Duodenal mucosa (tissue), 2 donors: ENCODE results near the gene CST9L.

Source experiments
- H3K27ac ChIP-seq: one replicate; pipeline ENCODE4 v1.7.0; 2013; ENCODE audit warnings: low read depth, low read length
- H3K27me3 ChIP-seq, 2 donors: one replicate each; pipeline ENCODE4 v1.7.0; 2013; ENCODE audit warnings: low read length in 2 of 2, control low read depth in 1 of 2; ENCODE audit not compliant: insufficient read depth in 2 of 2, control insufficient read depth in 1 of 2
- H3K36me3 ChIP-seq, 2 donors: one replicate each; pipeline ENCODE4 v1.7.0; 2013; ENCODE audit warnings: low read length in 2 of 2, control low read depth in 1 of 2; ENCODE audit not compliant: insufficient read depth in 2 of 2, control insufficient read depth in 1 of 2
- H3K4me1 ChIP-seq, 2 donors: one replicate each; pipeline ENCODE4 v1.7.0; 2013; ENCODE audit warnings: low read length in 2 of 2, control low read depth in 1 of 2; ENCODE audit not compliant: insufficient read depth in 2 of 2, control insufficient read depth in 1 of 2
- H3K4me3 ChIP-seq, 2 donors: one replicate each; pipeline ENCODE4 v1.7.0; 2013; ENCODE audit warnings: low read length in 2 of 2, low read depth in 1 of 2
- H3K9ac ChIP-seq, 2 donors: one replicate each; pipeline ENCODE4 v1.7.0; 2013; ENCODE audit warnings: low read length in 2 of 2, low read depth in 1 of 2
- H3K9me3 ChIP-seq, 2 donors: one replicate each; pipeline ENCODE4 v1.7.0; 2013; ENCODE audit warnings: low read length in 2 of 2, control low read depth in 1 of 2; ENCODE audit not compliant: control insufficient read depth in 1 of 2

CST9L gene, protein sequence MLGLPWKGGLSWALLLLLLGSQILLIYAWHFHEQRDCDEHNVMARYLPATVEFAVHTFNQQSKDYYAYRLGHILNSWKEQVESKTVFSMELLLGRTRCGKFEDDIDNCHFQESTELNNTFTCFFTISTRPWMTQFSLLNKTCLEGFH

GRCh38 chr20:23568320-23568970 lies at the start of gene CST9L:
Gene CST9L, minus strand, starts transcription at chr20:23568484. Its CDS starts 34 bp downstream, at chr20:23568450.
- Histone ChIP-seq H3K27ac (no peak within 1 kb of the TSS), H3K27me3 (no peaks in the 10 kb centered on the region), H3K4me3 (no peak within 1 kb of the TSS), H3K4me1 (no peaks in the 10 kb centered on the region), H3K36me3 (no peaks in the 10 kb centered on the region), H3K9me3 (no peaks in the 10 kb centered on the region), H3K9ac (no peak within 1 kb of the TSS)

DNA sequence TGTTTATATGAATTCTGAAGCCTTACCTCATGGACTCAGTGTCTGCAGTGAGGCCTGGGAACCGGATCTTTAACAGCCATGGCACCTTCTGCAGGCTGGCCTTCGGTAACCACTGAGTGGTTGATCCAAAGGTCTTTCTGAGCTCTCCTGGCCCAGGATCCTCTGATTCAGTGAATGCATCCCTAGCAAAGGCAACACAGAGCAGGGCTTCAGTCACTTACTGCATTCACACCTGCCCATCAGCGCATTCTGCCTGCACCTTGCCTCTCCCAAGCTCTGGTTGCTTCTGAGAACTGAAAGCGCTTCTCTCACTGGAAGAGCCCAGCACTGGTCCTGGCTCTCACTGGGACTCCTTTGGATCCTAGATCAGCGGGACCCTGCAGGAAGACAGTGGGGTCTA lies 45.9 kb upstream of the CST9L start:
- Histone ChIP-seq H3K4me3 (no peak overlapping the region), H3K27ac (no peak overlapping the region), H3K9me3 (no peaks in the 10 kb centered on the region), H3K9ac (no peak overlapping the region), H3K4me1 (no peaks in the 10 kb centered on the region), H3K36me3 (no peaks in the 10 kb centered on the region), H3K27me3 (no peaks in the 10 kb centered on the region)

DNA sequence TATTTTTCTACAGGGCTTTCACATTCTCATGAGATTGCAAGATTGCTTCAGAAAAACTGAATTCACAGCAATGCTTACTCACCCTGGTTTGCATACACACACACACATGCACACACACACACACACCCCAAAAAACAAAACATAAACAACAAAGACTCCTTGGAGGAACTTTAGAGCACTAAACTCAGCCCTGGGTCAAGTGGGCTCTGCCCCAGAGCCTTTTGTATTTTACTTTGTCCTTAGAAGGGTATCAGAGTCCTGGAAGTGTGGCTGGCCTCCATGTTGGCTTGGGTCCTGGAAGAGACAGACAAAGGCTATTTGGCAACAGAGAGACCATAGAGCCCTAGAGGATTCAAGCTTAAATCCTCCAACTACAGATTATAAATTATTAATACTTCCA lies 45.4 kb upstream of the CST9L start:
- Histone ChIP-seq H3K27ac (no peak overlapping the region), H3K4me3 (no peak overlapping the region), H3K4me1 (no peaks in the 10 kb centered on the region), H3K36me3 (no peaks in the 10 kb centered on the region), H3K27me3 (no peaks in the 10 kb centered on the region), H3K9me3 (no peaks in the 10 kb centered on the region), H3K9ac (no peak overlapping the region)

DNA sequence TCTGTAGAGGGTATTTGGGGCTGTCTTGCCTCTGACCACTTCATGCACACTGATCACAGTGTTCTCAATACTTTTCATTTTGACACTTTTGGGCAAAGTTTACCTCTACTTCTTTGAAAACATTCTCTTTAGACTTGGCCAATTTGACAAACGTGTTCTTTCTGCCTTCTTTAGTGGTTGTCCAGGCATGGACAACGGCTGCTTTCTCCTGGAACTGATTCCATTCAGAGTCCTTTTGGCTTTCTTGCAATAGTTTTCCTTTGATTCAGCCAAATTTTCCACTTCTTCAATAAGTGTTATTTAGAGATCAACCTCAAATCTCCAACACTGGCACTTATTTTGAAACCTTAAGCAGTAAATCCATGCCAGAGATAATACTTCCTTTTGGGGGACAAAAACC lies 44.1 kb upstream of the CST9L start:
- no peak overlapping the region for H3K4me3 ChIP-seq
- H3K27ac ChIP-seq, result no peak overlapping the region
- H3K36me3 ChIP-seq, result no peaks in the 10 kb centered on the region
- no peaks in the 10 kb centered on the region for H3K9me3 ChIP-seq
- H3K9ac ChIP-seq, result no peak overlapping the region
- H3K27me3 ChIP-seq, result no peaks in the 10 kb centered on the region
- no peaks in the 10 kb centered on the region for H3K4me1 ChIP-seq

DNA sequence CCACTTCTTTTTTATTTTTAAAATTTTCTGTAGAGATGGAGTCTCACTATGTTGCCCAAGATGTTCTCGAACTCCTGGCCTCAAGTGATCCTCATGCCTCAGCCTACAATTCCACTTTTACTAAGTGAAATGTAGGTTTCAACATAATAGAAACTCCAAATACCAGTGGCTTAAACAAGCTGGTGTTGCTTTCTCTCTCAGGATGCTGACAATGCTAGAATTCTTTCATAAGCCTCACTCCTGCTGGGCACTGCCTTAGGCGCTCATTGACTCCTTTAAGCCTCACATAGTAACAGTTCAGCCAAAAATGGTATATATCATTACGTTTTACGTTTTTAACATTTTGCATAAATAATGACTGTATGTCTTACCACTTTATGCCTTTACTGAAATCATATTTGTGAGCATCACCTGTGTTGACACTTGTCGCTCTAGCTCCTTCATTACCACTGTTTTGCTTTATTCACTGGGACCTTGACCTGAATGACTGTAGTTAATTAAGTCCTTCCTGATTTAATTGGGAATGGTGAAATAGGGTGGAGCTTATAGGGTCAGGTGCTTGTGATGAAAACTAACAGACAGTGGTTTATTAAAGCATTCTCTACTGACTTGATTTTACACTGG lies 41.3 kb upstream of the CST9L start:
- Histone ChIP-seq H3K9me3 (no peaks in the 10 kb centered on the region), H3K4me1 (no peaks in the 10 kb centered on the region), H3K27me3 (no peaks in the 10 kb centered on the region), H3K4me3 (no peak overlapping the region), H3K27ac (no peak overlapping the region), H3K9ac (no peak overlapping the region), H3K36me3 (no peaks in the 10 kb centered on the region)

- Histone ChIP-seq H3K9ac (no peak overlapping the region), H3K9me3 (no peaks in the 10 kb centered on the region), H3K4me1 (no peaks in the 10 kb centered on the region), H3K27ac (no peak overlapping the region), H3K27me3 (no peaks in the 10 kb centered on the region), H3K4me3 (no peak overlapping the region), H3K36me3 (no peaks in the 10 kb centered on the region)
These were observed 40.1 kb upstream of the CST9L start for GRCh38 chr20:23608251-23608846.

DNA sequence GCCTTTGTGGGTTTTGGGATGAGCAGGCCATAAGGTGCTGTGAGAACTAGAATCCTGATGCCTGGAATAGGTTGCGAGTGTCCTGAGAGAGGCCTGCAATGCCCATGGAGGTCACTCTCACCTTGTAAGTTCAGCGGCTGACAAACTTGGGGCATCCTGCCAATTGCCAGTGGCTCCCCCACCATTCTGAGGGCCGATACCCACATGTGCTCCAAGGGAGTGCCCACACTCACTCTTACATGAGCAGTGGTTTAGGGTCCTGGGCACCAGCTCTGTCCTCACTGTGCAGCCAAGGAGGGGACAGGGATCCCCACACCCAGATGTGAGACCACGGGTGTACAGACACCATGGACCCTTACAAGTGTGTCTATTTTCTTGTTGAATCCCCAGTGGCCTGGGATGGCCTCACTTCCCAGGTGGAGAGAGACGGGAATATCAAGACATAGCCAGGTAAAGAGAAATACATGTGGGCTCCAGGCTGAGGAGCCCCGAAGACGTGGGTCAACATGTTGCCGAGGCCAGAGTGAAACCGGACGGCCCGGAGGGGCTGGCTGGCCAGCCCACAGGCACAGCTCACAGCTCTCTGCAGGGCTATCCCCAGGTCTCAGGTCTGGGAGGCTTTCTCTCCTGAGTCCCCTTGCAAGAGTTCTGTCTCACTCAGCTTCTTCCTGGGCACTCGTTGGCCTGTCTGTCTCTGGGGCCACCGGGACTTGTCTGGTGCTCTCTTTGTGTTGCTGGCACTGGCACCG lies 39.4 kb upstream of the CST9L start:
- Histone ChIP-seq H3K4me1 (no peaks in the 10 kb centered on the region), H3K36me3 (no peaks in the 10 kb centered on the region), H3K27me3 (no peaks in the 10 kb centered on the region), H3K9ac (no peak overlapping the region), H3K9me3 (no peaks in the 10 kb centered on the region), H3K27ac (no peak overlapping the region), H3K4me3 (no peak overlapping the region)

GRCh38 chr20:23606652-23607049 lies 38.4 kb upstream of the CST9L start:
- H3K9ac ChIP-seq, result no peak overlapping the region
- no peak overlapping the region for H3K27ac ChIP-seq
- no peaks in the 10 kb centered on the region for H3K4me1 ChIP-seq
- no peaks in the 10 kb centered on the region for H3K9me3 ChIP-seq
- H3K27me3 ChIP-seq, result no peaks in the 10 kb centered on the region
- H3K36me3 ChIP-seq, result no peaks in the 10 kb centered on the region
- no peak overlapping the region for H3K4me3 ChIP-seq

- Histone ChIP-seq H3K27ac (no peak within 1 kb of the TSS), H3K4me3 (no peak within 1 kb of the TSS), H3K27me3 (no peaks in the 10 kb centered on the region), H3K9me3 (no peaks in the 10 kb centered on the region), H3K36me3 (no peaks in the 10 kb centered on the region), H3K4me1 (no peaks in the 10 kb centered on the region), H3K9ac (no peak within 1 kb of the TSS)
These were observed 37.8 kb upstream of the CST9L start, which contains the start of gene CST9 for GRCh38 chr20:23605867-23606651. Gene CST9, minus strand, starts transcription at chr20:23605917. Its CDS starts 53 bp downstream, at chr20:23605864.
